ENCODE results near the gene BBLN. TPM values are rescaled to one million over a fixed set of nuclear protein-coding genes. Genes with fewer than 3 reads are reported as not detected.

BBLN gene
- total RNA-seq, 4 donors from 2014 or later = 202 to 310 (median 243) TPM

- no peak overlapping the region for H3K27ac ChIP-seq
Measured at GRCh38 chr9:128164307-128164885, 4.3 kb downstream of the BBLN start.

GRCh38 chr9:128166169-128166568 is 6.1 kb downstream of the BBLN start:
- H3K9me3 ChIP-seq = no peaks in the 10 kb centered on the region
- TF ChIP-seq CTCF (IDR thresholded peaks at IDR 0.05) (no peak), POLR2A (IDR thresholded peaks at IDR 0.05) (no peak), EP300 (IDR thresholded peaks at IDR 0.05) (no peak)
- H3K4me3 ChIP-seq = no peak overlapping the region
- H3K36me3 ChIP-seq = peaks cover 2 to 93% (median 25%) of the 10 kb centered on the region in 3 donors
- H3K27me3 ChIP-seq = no peaks in the 10 kb centered on the region
- H3K27ac ChIP-seq = no peak overlapping the region
- H3K4me1 ChIP-seq = peaks cover 0 to 10% (median 0%) of the 10 kb centered on the region in 4 donors
- DNase-seq (ENCODE audit: low spot score in 2 of 2) = no peak
- WGBS, 2 donors = 93 to 94% methylated on average over 15 to 17 of the region's 18 CpGs

More at GRCh38 chr9:128164307-128164885, 4.3 kb downstream of the BBLN start:
- peaks cover 0 to 23% (median 4%) of the 10 kb centered on the region in 4 donors for H3K4me1 ChIP-seq
- H3K27me3 ChIP-seq = no peaks in the 10 kb centered on the region
- H3K9me3 ChIP-seq = no peaks in the 10 kb centered on the region
- WGBS, 2 donors = 63 to 66% methylated on average over 14 of the region's 14 CpGs
- H3K36me3 ChIP-seq = peaks cover 2 to 75% (median 19%) of the 10 kb centered on the region in 3 donors
- H3K4me3 ChIP-seq = no peak overlapping the region
- no peak for DNase-seq (ENCODE audit: low spot score in 2 of 2)
- TF ChIP-seq EP300 (IDR thresholded peaks at IDR 0.05) (no peak), POLR2A (IDR thresholded peaks at IDR 0.05) (no peak), CTCF (IDR thresholded peaks at IDR 0.05) (no peak)

- TF ChIP-seq EP300 (IDR thresholded peaks at IDR 0.05) = no peak
- no peak for TF ChIP-seq CTCF (IDR thresholded peaks at IDR 0.05)
- no peak for TF ChIP-seq POLR2A (IDR thresholded peaks at IDR 0.05)
- WGBS, 2 donors = 90 to 98% methylated on average over 3 to 4 of the region's 4 CpGs
- Histone ChIP-seq H3K4me3 (no peak overlapping the region), H3K36me3 (peaks cover 2 to 100% (median 25%) of the 10 kb centered on the region in 3 donors), H3K9me3 (no peaks in the 10 kb centered on the region), H3K27me3 (no peaks in the 10 kb centered on the region), H3K27ac (no peak overlapping the region), H3K4me1 (peaks cover 0 to 2% (median 0%) of the 10 kb centered on the region in 4 donors)
- no peak for DNase-seq (ENCODE audit: low spot score in 2 of 2)
Measured at GRCh38 chr9:128167209-128167608, 7.1 kb downstream of the BBLN start.

- WGBS, 2 donors = 90 to 91% methylated on average over 8 of the region's 8 CpGs
- H3K4me1 ChIP-seq = no peaks in the 10 kb centered on the region
- H3K36me3 ChIP-seq = peaks cover 2 to 100% (median 20%) of the 10 kb centered on the region in 3 donors
- H3K9me3 ChIP-seq = no peaks in the 10 kb centered on the region
- TF ChIP-seq EP300 (IDR thresholded peaks at IDR 0.05) (no peak), POLR2A (IDR thresholded peaks at IDR 0.05) (no peak), CTCF (IDR thresholded peaks at IDR 0.05) (no peak)
- no peaks in the 10 kb centered on the region for H3K27me3 ChIP-seq
- H3K4me3 ChIP-seq = no peak overlapping the region
- H3K27ac ChIP-seq = no peak overlapping the region
- no peak for DNase-seq (ENCODE audit: low spot score in 2 of 2)
Measured at GRCh38 chr9:128168731-128169308, 8.8 kb downstream of the BBLN start.

- TF ChIP-seq EP300 (IDR thresholded peaks at IDR 0.05) (no peak), CTCF (IDR thresholded peaks at IDR 0.05) (no peak), POLR2A (IDR thresholded peaks at IDR 0.05) (no peak)
- DNase-seq (ENCODE audit: low spot score in 2 of 2) = no peak
- Histone ChIP-seq H3K4me1 (no peaks in the 10 kb centered on the region), H3K4me3 (no peak overlapping the region), H3K27ac (no peak overlapping the region), H3K36me3 (peaks cover 2 to 100% (median 17%) of the 10 kb centered on the region in 3 donors), H3K9me3 (no peaks in the 10 kb centered on the region), H3K27me3 (no peaks in the 10 kb centered on the region)
- 90 to 94% methylated on average over 8 of the region's 8 CpGs for WGBS, 2 donors
Measured at GRCh38 chr9:128169492-128169891, 9.4 kb downstream of the BBLN start.
